Hematopoietic multipotent progenitor cell treated with erythropoietin and hydrocortisone succinate and interleukin-3 and kit ligand, for 6 days (in vitro differentiated cells): ENCODE measurements around the gene MAPK11.

Experiments used
- DNase-seq: peaks from one replicate; pipeline ENCODE4 v3.0.0-alpha.2; 2015

Gene MAPK11

GRCh38 chr22:50246242-50247175 is 23.7 kb downstream of the MAPK11 start:
- DNase-seq, result peak; percentile 35

GRCh38 chr22:50245214-50246072 is 24.7 kb downstream of the MAPK11 start:
- no peak for DNase-seq

- DNase-seq, result peak; percentile 96
Measured at GRCh38 chr22:50244420-50245213, 25.6 kb downstream of the MAPK11 start, which contains the start of gene TUBGCP6. TUBGCP6 (minus strand) TSS chr22:50245023; CDS start chr22:50244459, 564 bp downstream.

- DNase-seq, result no peak
Measured at GRCh38 chr22:50243685-50244419, 26.3 kb downstream of the MAPK11 start.

- no peak for DNase-seq
Measured at GRCh38 chr22:50242406-50242949, 27.7 kb downstream of the MAPK11 start.

GRCh38 chr22:50238755-50239154 is 31.4 kb downstream of the MAPK11 start:
- no peak for DNase-seq

GRCh38 chr22:50236731-50237409 is 33.3 kb downstream of the MAPK11 start:
- peak; percentile 58 for DNase-seq

GRCh38 chr22:50233223-50233622 is 37.0 kb downstream of the MAPK11 start:
- DNase-seq, result no peak

- no peak for DNase-seq
Measured at GRCh38 chr22:50232481-50233151, 37.6 kb downstream of the MAPK11 start.

GRCh38 chr22:50229370-50229769 is 40.8 kb downstream of the MAPK11 start:
- DNase-seq, result no peak

GRCh38 chr22:50228366-50228765 is 41.8 kb downstream of the MAPK11 start:
- DNase-seq, result no peak

- DNase-seq, result no peak
Measured at GRCh38 chr22:50227579-50228215, 42.5 kb downstream of the MAPK11 start.

GRCh38 chr22:50226875-50227165 is 43.4 kb downstream of the MAPK11 start:
- no peak for DNase-seq

- no peak for DNase-seq
Measured at GRCh38 chr22:50226063-50226874, 43.9 kb downstream of the MAPK11 start.

- no peak for DNase-seq
Measured at GRCh38 chr22:50225200-50225969, 44.8 kb downstream of the MAPK11 start.

GRCh38 chr22:50224071-50224470 is 46.1 kb downstream of the MAPK11 start:
- DNase-seq, result no peak

GRCh38 chr22:50222508-50222907 is 47.7 kb downstream of the MAPK11 start:
- DNase-seq, result no peak
